ENCODE data around the gene ASIC1. TPM values are rescaled to one million over a fixed set of nuclear protein-coding genes. Genes with fewer than 3 reads are reported as not detected.
A peak's percentile ranks its signal among the peaks of the same experiment; 100 is the strongest.

The ASIC1 gene
- polyA plus RNA-seq, 6 donors from 2014 or later: not detected

DNA sequence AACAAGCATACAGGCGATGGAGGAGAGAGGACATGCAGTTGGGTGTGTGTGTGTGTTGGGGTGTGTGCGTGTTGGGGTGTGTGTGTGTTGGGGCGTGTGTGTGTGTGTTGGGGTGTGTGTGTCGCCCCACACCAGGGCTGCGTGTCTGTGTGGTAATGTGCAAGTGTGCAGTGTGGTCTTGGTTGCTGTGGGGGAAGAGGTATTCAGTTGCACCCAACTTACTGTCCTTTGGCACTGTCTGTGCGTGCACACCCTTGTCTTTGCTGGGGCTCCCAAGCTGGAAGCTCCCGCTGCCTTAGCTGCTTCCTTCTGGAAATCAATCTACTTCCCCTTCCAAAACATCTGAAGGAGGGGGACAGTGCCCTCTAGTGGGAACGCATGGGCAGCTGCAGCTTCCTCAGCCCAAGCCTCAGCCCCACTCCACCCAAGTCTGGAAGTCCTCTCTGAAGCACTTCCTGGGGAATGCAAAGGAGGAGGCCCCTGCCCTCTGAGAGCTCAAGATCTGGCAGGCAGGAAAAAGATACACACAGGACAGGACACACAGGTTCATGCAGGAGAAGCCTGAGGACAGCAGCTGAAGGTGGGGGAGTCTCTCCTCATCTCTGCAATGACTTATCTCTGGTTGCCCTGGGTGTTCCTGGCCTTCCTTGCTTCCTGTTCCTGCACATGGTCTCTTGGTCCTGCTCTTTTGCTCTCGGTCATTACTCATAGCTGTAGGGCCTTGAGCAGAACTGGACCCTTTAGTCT, 13.1 kb downstream of the ASIC1 start:
- Mint-ChIP-seq H3K9me3 (no peaks in the 10 kb centered on the region), H3K27ac (no peak overlapping the region), H3K27me3 (peaks cover 7 to 31% (median 9%) of the 10 kb centered on the region in 3 donors), H3K4me3 (peak overlapping the region in 1 of 8 donors; percentile 23), H3K4me1 (peaks cover 8 to 15% (median 13%) of the 10 kb centered on the region in 3 donors), H3K36me3 (no peaks in the 10 kb centered on the region)
- peak; percentile 54 for DNase-seq
- peak; percentile 51 to 53 for ATAC-seq (ENCODE audit: low read depth in 2 of 2)

DNA sequence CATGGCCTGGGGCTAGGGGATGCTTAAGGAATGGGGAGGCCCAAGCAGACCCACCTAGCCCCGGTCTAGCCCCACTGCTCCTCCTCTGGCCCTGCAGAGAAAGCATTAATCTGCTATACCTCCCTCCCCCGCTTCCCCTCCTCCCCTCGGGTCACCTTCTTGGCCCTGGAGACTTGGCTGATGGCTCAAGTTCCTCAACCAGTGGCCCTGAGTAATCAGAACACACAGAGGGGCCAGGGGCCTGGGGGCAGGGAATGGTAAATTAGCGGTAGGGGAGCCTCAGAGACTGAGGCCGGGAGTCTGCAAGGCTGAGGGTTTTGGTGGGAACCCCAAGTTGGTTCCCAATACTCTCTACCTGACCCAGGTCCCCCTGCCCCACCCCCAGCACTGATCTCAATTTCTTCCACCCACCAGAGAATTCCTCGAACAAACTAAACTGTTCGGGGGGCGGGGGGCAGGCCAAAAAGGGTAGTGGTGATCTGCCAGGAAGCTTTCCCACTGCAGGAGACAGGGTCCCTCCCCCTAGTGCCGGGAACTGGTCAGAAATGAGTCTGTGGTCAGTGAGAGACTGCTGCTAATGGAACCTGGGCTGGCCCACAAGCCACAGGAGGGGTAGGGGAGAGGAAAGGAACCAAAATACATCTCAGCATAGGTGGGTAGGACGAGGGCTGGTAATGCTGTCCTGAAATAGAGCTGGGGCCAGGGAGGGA, 15.0 kb downstream of the ASIC1 start:
- no peaks in the 10 kb centered on the region for H3K9me3 Mint-ChIP-seq
- no peak for DNase-seq
- H3K36me3 Mint-ChIP-seq: no peaks in the 10 kb centered on the region
- ATAC-seq (ENCODE audit: low read depth in 2 of 2): no peak
- peaks cover 8 to 15% (median 14%) of the 10 kb centered on the region in 3 donors for H3K4me1 Mint-ChIP-seq
- no peak overlapping the region for H3K4me3 Mint-ChIP-seq
- H3K27ac Mint-ChIP-seq: peak overlapping the region in 1 of 6 donors; percentile 84
- H3K27me3 Mint-ChIP-seq: peaks cover 7 to 40% (median 9%) of the 10 kb centered on the region in 3 donors

DNA sequence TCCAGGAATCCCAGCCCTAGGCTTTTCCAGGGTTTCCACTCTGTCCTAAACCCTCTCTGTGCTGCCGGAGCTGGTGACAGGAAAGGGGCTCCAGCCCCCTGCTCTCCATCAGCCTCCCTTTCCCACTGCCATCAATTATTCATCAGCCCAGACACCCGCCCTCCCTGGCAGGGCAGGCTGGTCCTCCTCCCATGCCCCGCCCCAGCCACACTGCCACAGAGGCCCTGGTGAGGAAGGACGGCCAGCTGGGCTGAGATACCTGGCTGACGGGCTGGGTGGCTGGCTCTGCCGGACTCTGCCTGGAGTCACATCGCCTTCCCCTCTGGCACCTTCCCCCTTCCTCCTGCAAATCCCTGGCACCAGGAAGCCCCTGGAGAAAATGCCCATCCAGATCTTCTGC, 15.8 kb downstream of the ASIC1 start:
- Mint-ChIP-seq H3K27ac (peak overlapping the region in 1 of 6 donors; percentile 31), H3K4me3 (no peak overlapping the region), H3K4me1 (peaks cover 8 to 15% (median 14%) of the 10 kb centered on the region in 3 donors), H3K27me3 (peaks cover 7 to 49% (median 9%) of the 10 kb centered on the region in 3 donors), H3K9me3 (no peaks in the 10 kb centered on the region), H3K36me3 (no peaks in the 10 kb centered on the region)
- ATAC-seq (ENCODE audit: low read depth in 2 of 2): no peak
- no peak for DNase-seq

DNA sequence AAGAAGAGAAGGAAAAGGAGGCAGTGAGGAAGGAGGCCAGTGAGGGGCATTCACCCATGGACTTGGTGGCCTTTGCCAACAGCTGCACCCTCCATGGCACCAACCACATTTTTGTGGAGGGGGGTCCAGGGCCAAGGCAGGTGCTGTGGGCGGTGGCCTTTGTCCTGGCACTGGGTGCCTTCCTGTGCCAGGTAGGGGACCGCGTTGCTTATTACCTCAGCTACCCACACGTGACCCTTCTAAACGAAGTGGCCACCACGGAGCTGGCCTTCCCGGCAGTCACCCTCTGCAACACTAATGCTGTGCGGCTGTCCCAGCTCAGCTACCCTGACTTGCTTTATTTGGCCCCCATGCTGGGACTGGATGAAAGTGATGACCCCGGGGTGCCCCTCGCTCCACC, 16.3 kb downstream of the ASIC1 start:
- no peaks in the 10 kb centered on the region for H3K36me3 Mint-ChIP-seq
- H3K4me3 Mint-ChIP-seq: no peak overlapping the region
- H3K27me3 Mint-ChIP-seq: peaks cover 7 to 54% (median 9%) of the 10 kb centered on the region in 3 donors
- H3K9me3 Mint-ChIP-seq: no peaks in the 10 kb centered on the region
- peaks cover 8 to 15% (median 14%) of the 10 kb centered on the region in 3 donors for H3K4me1 Mint-ChIP-seq
- no peak for ATAC-seq (ENCODE audit: low read depth in 2 of 2)
- DNase-seq: no peak
- H3K27ac Mint-ChIP-seq: no peak overlapping the region

DNA sequence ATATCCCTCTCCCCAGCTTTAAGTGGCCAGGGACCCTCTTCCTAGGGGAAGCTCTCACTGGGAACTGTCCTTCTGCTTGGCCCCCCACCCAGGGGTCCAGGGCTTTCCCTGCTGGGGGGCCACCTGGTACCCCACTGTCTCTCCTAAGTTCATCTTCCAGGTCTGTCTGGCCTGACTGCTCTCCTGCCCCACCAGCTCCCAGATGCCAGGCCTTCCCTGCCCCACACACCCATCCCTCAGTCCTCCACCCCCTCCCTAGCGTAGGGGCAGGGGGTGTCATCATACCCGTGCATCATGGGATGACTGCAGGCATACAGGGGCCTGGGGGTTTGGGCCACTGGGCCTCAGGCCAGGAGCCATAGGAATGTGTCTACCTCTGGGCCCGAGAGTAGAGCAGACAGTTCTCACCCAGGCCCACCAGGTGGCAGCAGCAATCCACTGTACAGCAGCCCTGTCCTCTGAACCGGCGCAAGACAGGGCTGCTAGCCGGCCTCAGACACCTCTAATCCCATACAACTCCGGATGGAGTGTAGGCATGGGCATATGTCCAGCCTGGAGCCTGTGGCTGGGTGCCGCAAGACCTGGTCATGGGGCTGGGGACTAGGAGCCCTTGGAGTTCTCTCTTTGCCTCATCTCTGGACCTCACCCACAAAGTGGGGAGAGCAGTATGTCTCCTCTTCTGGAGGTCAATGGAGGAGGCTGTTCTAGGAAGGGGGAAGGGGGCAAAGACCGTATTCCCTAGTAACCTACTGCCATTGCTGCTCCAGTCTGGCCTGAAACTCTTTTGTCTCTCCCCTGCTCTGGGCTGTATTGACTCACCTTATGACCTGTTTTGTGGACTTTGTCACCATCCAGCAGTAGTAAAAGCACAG, 17.8 kb downstream of the ASIC1 start:
- ATAC-seq (ENCODE audit: low read depth in 2 of 2) (peak; percentile 92 to 95), DNase-seq (peak; percentile 76)
- Mint-ChIP-seq H3K4me3 (no peak overlapping the region), H3K9me3 (no peaks in the 10 kb centered on the region), H3K4me1 (peaks cover 5 to 11% (median 11%) of the 10 kb centered on the region in 3 donors), H3K27ac (peak overlapping the region in 2 of 6 donors; percentile 37 to 96), H3K36me3 (no peaks in the 10 kb centered on the region), H3K27me3 (peaks cover 5 to 57% (median 6%) of the 10 kb centered on the region in 3 donors)

DNA sequence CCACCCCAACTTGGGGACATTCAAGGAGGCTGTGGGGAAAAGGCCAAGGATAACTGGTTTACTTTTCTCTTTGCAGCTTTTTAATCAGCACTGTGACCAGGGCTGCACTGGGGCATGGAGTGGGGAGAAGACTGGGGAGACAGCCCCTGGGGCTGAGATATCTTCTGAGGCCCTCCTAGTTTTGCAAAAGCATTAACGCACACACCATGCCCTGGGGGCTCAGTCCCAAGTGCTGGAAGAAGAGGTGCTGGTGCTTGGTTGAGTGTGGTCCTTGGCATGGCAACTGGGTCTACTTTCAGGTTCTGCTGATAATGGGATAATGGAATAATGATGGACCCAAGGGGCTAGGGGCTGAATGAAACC, 18.4 kb downstream of the ASIC1 start:
- no peak overlapping the region for H3K27ac Mint-ChIP-seq
- no peaks in the 10 kb centered on the region for H3K36me3 Mint-ChIP-seq
- ATAC-seq (ENCODE audit: low read depth in 2 of 2): no peak
- no peaks in the 10 kb centered on the region for H3K9me3 Mint-ChIP-seq
- peak overlapping the region in 1 of 8 donors; percentile 37 for H3K4me3 Mint-ChIP-seq
- H3K27me3 Mint-ChIP-seq: peaks cover 0 to 52% (median 0%) of the 10 kb centered on the region in 3 donors
- DNase-seq: no peak
- peaks cover 0 to 6% (median 6%) of the 10 kb centered on the region in 3 donors for H3K4me1 Mint-ChIP-seq

DNA sequence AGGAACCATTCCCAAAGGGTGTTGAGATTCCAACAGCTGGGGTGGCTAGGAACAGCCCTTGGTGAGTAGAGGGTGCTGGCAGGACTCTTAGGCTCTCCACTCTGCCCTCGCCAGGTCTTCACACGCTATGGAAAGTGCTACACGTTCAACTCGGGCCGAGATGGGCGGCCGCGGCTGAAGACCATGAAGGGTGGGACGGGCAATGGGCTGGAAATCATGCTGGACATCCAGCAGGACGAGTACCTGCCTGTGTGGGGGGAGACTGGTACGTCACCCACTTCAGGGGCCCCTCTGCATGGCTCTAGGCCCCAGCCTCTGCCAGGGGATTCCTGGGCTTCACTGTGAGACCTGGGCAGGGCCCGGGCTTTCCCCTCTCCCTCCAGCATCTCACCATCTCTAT, 19.7 kb downstream of the ASIC1 start:
- Mint-ChIP-seq H3K4me1 (peaks cover 0 to 6% (median 6%) of the 10 kb centered on the region in 3 donors), H3K27ac (no peak overlapping the region), H3K36me3 (no peaks in the 10 kb centered on the region), H3K27me3 (peaks cover 0 to 44% (median 0%) of the 10 kb centered on the region in 3 donors), H3K4me3 (no peak overlapping the region), H3K9me3 (no peaks in the 10 kb centered on the region)
- no peak for ATAC-seq (ENCODE audit: low read depth in 2 of 2)
- DNase-seq: no peak

DNA sequence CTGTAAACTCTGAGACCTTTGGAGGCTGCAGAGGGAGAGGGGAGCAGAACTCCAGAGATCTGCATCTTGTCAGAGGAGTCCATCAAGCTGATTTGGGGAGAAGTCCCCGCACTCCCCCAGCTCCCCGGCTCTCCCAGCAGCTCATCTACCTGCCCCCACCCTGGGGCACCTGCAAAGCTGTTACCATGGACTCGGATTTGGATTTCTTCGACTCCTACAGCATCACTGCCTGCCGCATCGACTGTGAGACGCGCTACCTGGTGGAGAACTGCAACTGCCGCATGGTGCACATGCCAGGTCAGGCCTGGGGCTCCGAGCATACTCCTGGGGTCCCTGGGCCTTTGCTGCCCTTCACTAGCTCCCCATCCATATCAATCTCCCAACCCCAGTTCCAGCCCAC, 20.9 kb downstream of the ASIC1 start:
- DNase-seq: no peak
- Mint-ChIP-seq H3K36me3 (no peaks in the 10 kb centered on the region), H3K9me3 (no peaks in the 10 kb centered on the region), H3K27me3 (peaks cover 0 to 36% (median 0%) of the 10 kb centered on the region in 3 donors), H3K4me3 (no peak overlapping the region), H3K27ac (no peak overlapping the region), H3K4me1 (peaks cover 0 to 10% (median 7%) of the 10 kb centered on the region in 3 donors)
- no peak for ATAC-seq (ENCODE audit: low read depth in 2 of 2)

DNA sequence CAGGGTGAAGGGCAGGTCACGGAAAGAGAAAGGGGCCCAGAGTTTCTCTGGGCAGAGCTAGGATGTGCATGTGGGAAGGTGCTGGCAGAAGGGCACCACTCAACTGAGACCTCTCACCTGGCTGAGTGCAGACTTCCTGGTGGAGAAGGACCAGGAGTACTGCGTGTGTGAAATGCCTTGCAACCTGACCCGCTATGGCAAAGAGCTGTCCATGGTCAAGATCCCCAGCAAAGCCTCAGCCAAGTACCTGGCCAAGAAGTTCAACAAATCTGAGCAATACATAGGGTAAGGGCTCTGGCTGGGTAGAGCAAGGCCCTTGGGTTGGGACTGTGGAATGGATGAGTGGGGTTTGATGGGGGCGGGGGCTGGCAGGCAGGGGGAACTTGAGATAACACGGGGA, 22.4 kb downstream of the ASIC1 start:
- H3K9me3 Mint-ChIP-seq: no peaks in the 10 kb centered on the region
- ATAC-seq (ENCODE audit: low read depth in 2 of 2) (no peak), DNase-seq (no peak)
- peaks cover 0 to 31% (median 0%) of the 10 kb centered on the region in 3 donors for H3K27me3 Mint-ChIP-seq
- H3K27ac Mint-ChIP-seq: no peak overlapping the region
- H3K4me1 Mint-ChIP-seq: peaks cover 5 to 20% (median 14%) of the 10 kb centered on the region in 3 donors
- peak overlapping the region in 1 of 8 donors; percentile 39 for H3K4me3 Mint-ChIP-seq
- no peaks in the 10 kb centered on the region for H3K36me3 Mint-ChIP-seq

DNA sequence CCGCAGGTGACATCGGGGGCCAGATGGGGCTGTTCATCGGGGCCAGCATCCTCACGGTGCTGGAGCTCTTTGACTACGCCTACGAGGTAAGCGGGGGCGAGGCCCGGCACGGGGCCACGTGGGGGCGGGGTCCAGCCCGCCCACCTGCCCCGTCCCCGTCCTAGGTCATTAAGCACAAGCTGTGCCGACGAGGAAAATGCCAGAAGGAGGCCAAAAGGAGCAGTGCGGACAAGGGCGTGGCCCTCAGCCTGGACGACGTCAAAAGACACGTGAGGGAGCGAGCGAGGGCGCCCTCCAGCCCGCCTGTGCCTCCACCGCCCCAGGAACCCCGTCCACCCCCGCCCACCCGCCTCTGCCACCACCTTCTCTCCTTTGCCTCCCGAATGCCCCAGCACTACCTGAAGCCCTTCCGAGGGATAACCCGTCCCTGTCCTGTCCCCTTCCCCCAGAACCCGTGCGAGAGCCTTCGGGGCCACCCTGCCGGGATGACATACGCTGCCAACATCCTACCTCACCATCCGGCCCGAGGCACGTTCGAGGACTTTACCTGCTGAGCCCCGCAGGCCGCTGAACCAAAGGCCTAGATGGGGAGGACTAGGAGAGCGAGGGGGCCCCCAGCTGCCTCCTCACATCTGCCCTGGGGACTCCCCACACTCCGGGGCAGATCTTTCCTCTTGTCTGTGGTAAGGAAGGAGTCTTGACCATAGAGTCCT, 23.9 kb downstream of the ASIC1 start:
- Mint-ChIP-seq H3K4me3 (no peak overlapping the region), H3K9me3 (no peaks in the 10 kb centered on the region), H3K27ac (no peak overlapping the region), H3K4me1 (peaks cover 15 to 25% (median 21%) of the 10 kb centered on the region in 3 donors), H3K36me3 (no peaks in the 10 kb centered on the region), H3K27me3 (peaks cover 0 to 26% (median 0%) of the 10 kb centered on the region in 3 donors)
- ATAC-seq (ENCODE audit: low read depth in 2 of 2): no peak
- DNase-seq: no peak

DNA sequence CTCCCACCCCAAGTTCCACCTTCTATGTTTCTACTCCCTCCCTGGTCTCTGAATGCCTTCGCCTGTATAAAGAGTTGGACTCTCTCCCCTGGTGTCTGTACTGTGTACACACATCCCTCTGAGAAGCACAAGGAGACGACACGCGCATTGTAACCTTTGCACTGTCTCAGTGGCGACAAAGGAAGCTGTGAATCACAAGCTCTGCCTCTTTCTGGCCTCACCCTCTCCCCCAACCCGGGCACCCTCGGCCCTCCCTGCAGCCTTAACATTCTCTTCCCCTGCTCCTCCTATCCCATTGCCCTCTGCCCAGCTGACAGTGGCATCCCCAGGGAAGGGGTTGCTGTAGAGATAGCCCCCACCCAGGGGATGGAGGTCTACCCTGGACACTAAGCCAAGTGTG, 25.2 kb downstream of the ASIC1 start:
- Mint-ChIP-seq H3K27ac (peak overlapping the region in 3 of 6 donors; percentile 80 to 86 (median 83)), H3K4me3 (peak overlapping the region in 3 of 8 donors; percentile 1 to 71 (median 32)), H3K27me3 (peaks cover 0 to 13% (median 0%) of the 10 kb centered on the region in 3 donors), H3K36me3 (no peaks in the 10 kb centered on the region), H3K9me3 (no peaks in the 10 kb centered on the region), H3K4me1 (peaks cover 20 to 31% (median 29%) of the 10 kb centered on the region in 3 donors)
- ATAC-seq (ENCODE audit: low read depth in 2 of 2) (no peak), DNase-seq (no peak)

DNA sequence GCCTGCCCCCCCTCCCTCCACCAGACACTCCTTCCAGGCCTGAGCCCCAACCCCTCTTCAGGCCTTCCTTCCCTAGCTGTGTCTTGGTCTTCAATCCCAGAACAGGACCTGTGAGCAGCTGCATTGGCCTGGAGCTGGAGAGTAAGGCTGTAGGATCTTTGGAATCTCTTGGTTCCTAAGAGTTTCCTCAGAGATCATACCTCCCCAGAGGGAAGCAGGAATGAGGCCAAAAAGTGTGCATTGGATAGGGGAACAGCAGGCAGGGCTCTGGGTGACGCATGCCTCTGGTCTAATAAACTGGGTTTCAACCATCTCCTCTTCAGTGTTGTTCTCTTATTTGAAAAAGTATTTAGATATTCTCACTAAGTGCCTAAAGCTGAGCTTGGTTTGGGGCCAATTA, 25.9 kb downstream of the ASIC1 start:
- Mint-ChIP-seq H3K27me3 (peaks cover 0 to 7% (median 0%) of the 10 kb centered on the region in 3 donors), H3K4me1 (peaks cover 20 to 36% (median 35%) of the 10 kb centered on the region in 3 donors), H3K9me3 (no peaks in the 10 kb centered on the region), H3K4me3 (peak overlapping the region; percentile 68 to 88 (median 82)), H3K27ac (peak overlapping the region in 5 of 6 donors; percentile 12 to 97 (median 86)), H3K36me3 (no peaks in the 10 kb centered on the region)
- DNase-seq (no peak), ATAC-seq (ENCODE audit: low read depth in 2 of 2) (no peak)

Data from naive B cell (primary cell).